Thoracic aorta (tissue), 2 donors: ENCODE measurements around the gene CLSTN1. TPM values are rescaled to one million over a fixed set of nuclear protein-coding genes. Genes with fewer than 3 reads are reported as not detected.

Source experiments
- ATAC-seq: fragments of 150-250 bp; one replicate; pipeline ENCODE4 v1.8.0; 2017; ENCODE audit warnings: low read depth; ENCODE audit not compliant: insufficient number of reproducible peaks, low FRiP score
- DNase-seq: peaks from one replicate; pipeline ENCODE4 v3.0.0-alpha.2; 2020; ENCODE audit warnings: low spot score
- H3K27ac ChIP-seq, 2 donors: fragments of 200-600 bp; sonication (generic); 1 replicate in 1 of 2; 2 replicates in 1 of 2; pipeline ENCODE4 v1.5.1; 2016; ENCODE audit warnings: mild to moderate bottlenecking in 2 of 2, moderate library complexity in 2 of 2
- H3K27me3 ChIP-seq: fragments of 200-600 bp; sonication (generic); replicated peaks from 2 replicates; pipeline ENCODE4 v1.6.0; 2016; ENCODE audit warnings: mild to moderate bottlenecking; ENCODE audit not compliant: insufficient read depth
- H3K36me3 ChIP-seq: fragments of 200-600 bp; sonication (generic); one replicate; pipeline ENCODE4 v1.5.1; 2016
- H3K4me1 ChIP-seq, 2 donors: fragments of 200-600 bp; sonication (generic); 1 replicate in 1 of 2; 2 replicates in 1 of 2; pipeline versions ENCODE4 v1.5.1 to v1.6.0; 2016; ENCODE audit warnings: low read depth in 2 of 2, mild to moderate bottlenecking in 1 of 2; ENCODE audit not compliant: control insufficient read depth in 1 of 2
- H3K4me3 ChIP-seq: fragments of 200-600 bp; sonication (generic); 2 replicates; pipeline ENCODE4 v1.5.1; 2016; ENCODE audit warnings: mild to moderate bottlenecking
- H3K9me3 ChIP-seq: fragments of 200-600 bp; sonication (generic); 2 replicates; pipeline ENCODE4 v1.5.1; 2016
- CTCF ChIP-seq: fragments of 200-600 bp; sonication (generic); IDR thresholded peaks from one replicate; pipeline ENCODE4 v1.5.1; 2019; ENCODE audit warnings: antibody characterized with exemption
- total RNA-seq, 2 donors: library from RNA; depleted of rRNA; stranded (reverse); fragments of >200 nt; gene quantifications; one replicate each; pipeline versions ENCODE4 v1.1.0 to v1.2.3, GENCODE V29; 2016

Gene CLSTN1
- total RNA-seq, 2 donors from 2014 or later, result 78.6 to 81.9 TPM

- Histone ChIP-seq H3K9me3 (no peaks in the 10 kb centered on the region), H3K4me3 (no peak overlapping the region), H3K4me1 (no peaks in the 10 kb centered on the region), H3K27ac (no peak overlapping the region), H3K27me3 (no peaks in the 10 kb centered on the region), H3K36me3 (peaks cover 34% of the 10 kb centered on the region)
- DNase-seq (no peak), ATAC-seq (no peak)
- no peak for TF ChIP-seq CTCF
Observed at GRCh38 chr1:9746651-9747050, 77.1 kb downstream of the CLSTN1 start.

- DNase-seq (no peak), ATAC-seq (no peak)
- H3K36me3 ChIP-seq, result peaks cover 38% of the 10 kb centered on the region
- no peak overlapping the region for H3K4me3 ChIP-seq
- H3K9me3 ChIP-seq, result no peaks in the 10 kb centered on the region
- H3K27me3 ChIP-seq, result no peaks in the 10 kb centered on the region
- no peak overlapping the region for H3K27ac ChIP-seq
- TF ChIP-seq CTCF, result no peak
- H3K4me1 ChIP-seq, result no peaks in the 10 kb centered on the region
Observed at GRCh38 chr1:9746211-9746610, 77.6 kb downstream of the CLSTN1 start.

- no peak for DNase-seq
- Histone ChIP-seq H3K4me3 (no peak overlapping the region), H3K27me3 (no peaks in the 10 kb centered on the region), H3K36me3 (peaks cover 42% of the 10 kb centered on the region), H3K27ac (no peak overlapping the region), H3K4me1 (no peaks in the 10 kb centered on the region), H3K9me3 (no peaks in the 10 kb centered on the region)
- no peak for ATAC-seq
- no peak for TF ChIP-seq CTCF
Observed at GRCh38 chr1:9744106-9744799, 79.5 kb downstream of the CLSTN1 start.

- ATAC-seq (no peak), DNase-seq (no peak)
- H3K9me3 ChIP-seq, result no peaks in the 10 kb centered on the region
- no peak overlapping the region for H3K4me3 ChIP-seq
- H3K4me1 ChIP-seq, result no peaks in the 10 kb centered on the region
- peaks cover 58% of the 10 kb centered on the region for H3K36me3 ChIP-seq
- no peaks in the 10 kb centered on the region for H3K27me3 ChIP-seq
- TF ChIP-seq CTCF, result no peak
- no peak overlapping the region for H3K27ac ChIP-seq
Observed at GRCh38 chr1:9737671-9738070, 86.1 kb downstream of the CLSTN1 start.

GRCh38 chr1:9737057-9737456, 86.7 kb downstream of the CLSTN1 start:
- DNase-seq (no peak), ATAC-seq (no peak)
- no peak overlapping the region for H3K4me3 ChIP-seq
- no peak for TF ChIP-seq CTCF
- no peaks in the 10 kb centered on the region for H3K9me3 ChIP-seq
- no peaks in the 10 kb centered on the region for H3K4me1 ChIP-seq
- no peaks in the 10 kb centered on the region for H3K27me3 ChIP-seq
- no peak overlapping the region for H3K27ac ChIP-seq
- peaks cover 60% of the 10 kb centered on the region for H3K36me3 ChIP-seq
